Muscle layer of duodenum (tissue), 2 donors: ENCODE measurements around the gene KMT2B.

Experiments used
- H3K27ac ChIP-seq: one replicate; pipeline ENCODE4 v1.7.0; 2013; ENCODE audit warnings: mild to moderate bottlenecking, low read length
- H3K27me3 ChIP-seq: one replicate; pipeline ENCODE4 v1.7.0; 2013; ENCODE audit warnings: low read depth, mild to moderate bottlenecking, control low read depth, low read length
- H3K36me3 ChIP-seq, 2 donors: one replicate each; pipeline ENCODE4 v1.7.0; 2013; ENCODE audit warnings: low read length in 2 of 2, control low read depth in 1 of 2, mild to moderate bottlenecking in 1 of 2; ENCODE audit not compliant: insufficient read depth in 2 of 2, control insufficient read depth in 1 of 2
- H3K4me1 ChIP-seq, 2 donors: one replicate each; pipeline ENCODE4 v1.7.0; 2013; ENCODE audit warnings: low read length in 2 of 2, mild to moderate bottlenecking in 2 of 2, control low read depth in 1 of 2, moderate library complexity in 1 of 2; ENCODE audit not compliant: insufficient read depth in 2 of 2, control insufficient read depth in 1 of 2
- H3K4me3 ChIP-seq, 2 donors: one replicate each; pipeline ENCODE4 v1.7.0; 2013; ENCODE audit warnings: low read length in 2 of 2, low read depth in 1 of 2, mild to moderate bottlenecking in 1 of 2
- H3K9me3 ChIP-seq, 2 donors: one replicate each; pipeline ENCODE4 v1.7.0; 2013; ENCODE audit warnings: low read length in 2 of 2, control low read depth in 1 of 2, mild to moderate bottlenecking in 1 of 2; ENCODE audit not compliant: control insufficient read depth in 1 of 2
- donor health status: healthy.

The KMT2B gene

GRCh38 chr19:35713904-35714495, 3.8 kb upstream of the KMT2B start:
- Histone ChIP-seq H3K36me3 (no peaks in the 10 kb centered on the region), H3K4me1 (peaks cover 7 to 15% of the 10 kb centered on the region in 2 donors), H3K27ac (no peak overlapping the region), H3K9me3 (no peaks in the 10 kb centered on the region), H3K27me3 (no peaks in the 10 kb centered on the region), H3K4me3 (no peak overlapping the region)

- H3K4me3 ChIP-seq, result no peak overlapping the region
- H3K27ac ChIP-seq, result no peak overlapping the region
- peaks cover 12 to 23% of the 10 kb centered on the region in 2 donors for H3K4me1 ChIP-seq
- no peaks in the 10 kb centered on the region for H3K27me3 ChIP-seq
- H3K36me3 ChIP-seq, result peaks cover 0 to 1% of the 10 kb centered on the region in 2 donors
- H3K9me3 ChIP-seq, result no peaks in the 10 kb centered on the region
Measured at GRCh38 chr19:35714601-35715354, 3.0 kb upstream of the KMT2B start.

GRCh38 chr19:35715355-35715809, 2.4 kb upstream of the KMT2B start:
- Histone ChIP-seq H3K9me3 (no peaks in the 10 kb centered on the region), H3K4me1 (peaks cover 12 to 26% of the 10 kb centered on the region in 2 donors), H3K4me3 (no peak overlapping the region), H3K27me3 (no peaks in the 10 kb centered on the region), H3K36me3 (peaks cover 5 to 7% of the 10 kb centered on the region in 2 donors), H3K27ac (no peak overlapping the region)

- H3K27ac ChIP-seq, result peak overlapping the region; percentile 75
- peaks cover 12 to 26% of the 10 kb centered on the region in 2 donors for H3K4me1 ChIP-seq
- H3K9me3 ChIP-seq, result no peaks in the 10 kb centered on the region
- H3K27me3 ChIP-seq, result no peaks in the 10 kb centered on the region
- H3K36me3 ChIP-seq, result peaks cover 5 to 7% of the 10 kb centered on the region in 2 donors
- peak overlapping the region; percentile 76 to 97 for H3K4me3 ChIP-seq
Measured at GRCh38 chr19:35715981-35716800, 1.6 kb upstream of the KMT2B start.

GRCh38 chr19:35716801-35717664, 770 bp upstream of the KMT2B start:
- H3K4me3 ChIP-seq, result peak overlapping the region; percentile 76 to 97
- peaks cover 5 to 15% of the 10 kb centered on the region in 2 donors for H3K36me3 ChIP-seq
- H3K27ac ChIP-seq, result peak overlapping the region; percentile 75
- H3K27me3 ChIP-seq, result no peaks in the 10 kb centered on the region
- H3K9me3 ChIP-seq, result no peaks in the 10 kb centered on the region
- H3K4me1 ChIP-seq, result peaks cover 12 to 26% of the 10 kb centered on the region in 2 donors

- Histone ChIP-seq H3K4me3 (peak overlapping the region; percentile 73 to 74), H3K27ac (peak overlapping the region; percentile 16), H3K27me3 (no peaks in the 10 kb centered on the region), H3K9me3 (no peaks in the 10 kb centered on the region), H3K4me1 (peaks cover 12 to 26% of the 10 kb centered on the region in 2 donors), H3K36me3 (peaks cover 16 to 29% of the 10 kb centered on the region in 2 donors)
Measured at GRCh38 chr19:35718345-35719041, 690 bp downstream of the KMT2B start.

- peak overlapping the region; percentile 16 for H3K27ac ChIP-seq
- H3K9me3 ChIP-seq, result no peaks in the 10 kb centered on the region
- peak overlapping the region; percentile 73 to 74 for H3K4me3 ChIP-seq
- peaks cover 12 to 26% of the 10 kb centered on the region in 2 donors for H3K4me1 ChIP-seq
- peaks cover 25 to 40% of the 10 kb centered on the region in 2 donors for H3K36me3 ChIP-seq
- no peaks in the 10 kb centered on the region for H3K27me3 ChIP-seq
Measured at GRCh38 chr19:35719402-35720162, 1.8 kb downstream of the KMT2B start.

- H3K9me3 ChIP-seq, result no peaks in the 10 kb centered on the region
- H3K36me3 ChIP-seq, result peaks cover 31 to 45% of the 10 kb centered on the region in 2 donors
- no peak overlapping the region for H3K4me3 ChIP-seq
- H3K4me1 ChIP-seq, result peaks cover 12 to 26% of the 10 kb centered on the region in 2 donors
- no peaks in the 10 kb centered on the region for H3K27me3 ChIP-seq
- H3K27ac ChIP-seq, result no peak overlapping the region
Measured at GRCh38 chr19:35720163-35720524, 2.3 kb downstream of the KMT2B start.

- H3K27me3 ChIP-seq, result no peaks in the 10 kb centered on the region
- H3K36me3 ChIP-seq, result peaks cover 36 to 50% of the 10 kb centered on the region in 2 donors
Measured at GRCh38 chr19:35720648-35721047, 2.8 kb downstream of the KMT2B start.

GRCh38 chr19:35721374-35721773, 3.6 kb downstream of the KMT2B start:
- no peak overlapping the region for H3K4me3 ChIP-seq
- peaks cover 7 to 18% of the 10 kb centered on the region in 2 donors for H3K4me1 ChIP-seq
- peaks cover 43 to 58% of the 10 kb centered on the region in 2 donors for H3K36me3 ChIP-seq
- no peaks in the 10 kb centered on the region for H3K27me3 ChIP-seq
- H3K27ac ChIP-seq, result no peak overlapping the region
- no peaks in the 10 kb centered on the region for H3K9me3 ChIP-seq

More at GRCh38 chr19:35720648-35721047, 2.8 kb downstream of the KMT2B start:
- H3K4me1 ChIP-seq, result peaks cover 12 to 24% of the 10 kb centered on the region in 2 donors
- H3K4me3 ChIP-seq, result no peak overlapping the region
- H3K9me3 ChIP-seq, result no peaks in the 10 kb centered on the region
- H3K27ac ChIP-seq, result no peak overlapping the region
